ENCODE results near the gene COG5.

- no peak for TF ChIP-seq CTCF (IDR thresholded peaks at IDR 0.05; ENCODE audit: low read length)
- TF ChIP-seq EZH2 (IDR thresholded peaks at IDR 0.05; ENCODE audit: borderline replicate concordance, low read length) = no peak
Measured at GRCh38 chr7:107381453-107381852, 182.3 kb downstream of the COG5 start.
